ENCODE results near the gene CYB5A. TPM values are rescaled to one million over a fixed set of nuclear protein-coding genes. Genes with fewer than 3 reads are reported as not detected.
"Not testable (repeated sequence)": the region's sequence is repeated elsewhere in the genome, so short reads cannot be mapped to it uniquely, and the experiment has no call there.

Gene CYB5A
- total and polyA plus RNA-seq, 8 donors, result 238 to 508 (median 259) TPM

- TF ChIP-seq CTCF (IDR thresholded peaks at IDR 0.05), result no peak
- DNase-seq (no peak), ATAC-seq (no peak)
- Histone ChIP-seq H3K9me3 (no peaks in the 10 kb centered on the region), H3K27me3 (no peaks in the 10 kb centered on the region), H3K27ac (no peak overlapping the region), H3K36me3 (no peaks in the 10 kb centered on the region), H3K4me1 (no peaks in the 10 kb centered on the region), H3K4me3 (no peak overlapping the region)
- intact Hi-C loops (cut with DNase I), result no loop called here
These were observed 36.4 kb upstream of the CYB5A start for GRCh38 chr18:74328206-74328605.

- H3K27me3 ChIP-seq; H3K4me3 ChIP-seq; H3K27ac ChIP-seq; DNase-seq; H3K9me3 ChIP-seq; intact Hi-C loops (cut with DNase I); H3K36me3 ChIP-seq; H3K4me1 ChIP-seq; ATAC-seq: not testable (repeated sequence)
These were observed 35.0 kb upstream of the CYB5A start for GRCh38 chr18:74326791-74327190.

GRCh38 chr18:74326231-74326630 lies 34.5 kb upstream of the CYB5A start:
- no peak for ATAC-seq
- H3K9me3 ChIP-seq, result no peaks in the 10 kb centered on the region
- no peak overlapping the region for H3K27ac ChIP-seq
- H3K4me3 ChIP-seq, result no peak overlapping the region
- H3K27me3 ChIP-seq, result no peaks in the 10 kb centered on the region
- TF ChIP-seq CTCF (IDR thresholded peaks at IDR 0.05), result no peak
- intact Hi-C loops (cut with DNase I), result no loop called here
- H3K36me3 ChIP-seq, result no peaks in the 10 kb centered on the region
- no peak for DNase-seq
- H3K4me1 ChIP-seq, result no peaks in the 10 kb centered on the region

- Histone ChIP-seq H3K4me3 (no peak overlapping the region), H3K27ac (no peak overlapping the region), H3K4me1 (no peaks in the 10 kb centered on the region), H3K36me3 (no peaks in the 10 kb centered on the region), H3K27me3 (no peaks in the 10 kb centered on the region), H3K9me3 (no peaks in the 10 kb centered on the region)
- TF ChIP-seq CTCF (IDR thresholded peaks at IDR 0.05), result no peak
- intact Hi-C loops (cut with DNase I), result no loop called here
- ATAC-seq, result peak; percentile 91
- peak in 1 of 4 donors; percentile 55 for DNase-seq
These were observed 24.8 kb upstream of the CYB5A start for GRCh38 chr18:74316257-74317170.

- no peak within 1 kb of the TSS for H3K27ac ChIP-seq
- intact Hi-C loops (cut with DNase I), result no loop called here
- no peaks in the 10 kb centered on the region for H3K9me3 ChIP-seq
- no peaks in the 10 kb centered on the region for H3K36me3 ChIP-seq
- H3K4me3 ChIP-seq, result no peak within 1 kb of the TSS
- H3K27me3 ChIP-seq, result no peaks in the 10 kb centered on the region
- no peak for TF ChIP-seq CTCF (IDR thresholded peaks at IDR 0.05)
- no peak for ATAC-seq
- peak in 1 of 4 donors; percentile 61 for DNase-seq
- no peaks in the 10 kb centered on the region for H3K4me1 ChIP-seq
These were observed 23.9 kb upstream of the CYB5A start, which contains the start of gene C18orf63 for GRCh38 chr18:74315464-74316256. Gene C18orf63 (plus strand): TSS chr18:74315839. CDS start chr18:74317866, 2,027 bp downstream.

Measured in left lung (tissue), 10 donors.